GM18867 (cell line): ENCODE measurements around the gene PRR35.

Experiments
- ATAC-seq: cut with Tn5 transposase; IDR thresholded peaks from one replicate; pipeline ENCODE4 v1.9.1; 2021; ENCODE audit warnings: mild to moderate bottlenecking, moderate library complexity; ENCODE audit not compliant: unreplicated experiment

The PRR35 gene

GRCh38 chr16:561957-562938, 2.1 kb downstream of the PRR35 start:
- no peak for ATAC-seq

- no peak for ATAC-seq
Observed at GRCh38 chr16:563072-563644, 3.0 kb downstream of the PRR35 start.

- no peak for ATAC-seq
Observed at GRCh38 chr16:564690-565418, 4.7 kb downstream of the PRR35 start.

- no peak for ATAC-seq
Observed at GRCh38 chr16:565419-566330, 5.5 kb downstream of the PRR35 start.

GRCh38 chr16:566475-567372, 6.5 kb downstream of the PRR35 start, which contains the start of gene NHLRC4:
TSS of gene NHLRC4 (plus strand) at chr16:567005. CDS start at chr16:568048, 1,043 bp downstream.
- ATAC-seq = peak; percentile 43

- no peak for ATAC-seq
Observed at GRCh38 chr16:567373-568256, 7.4 kb downstream of the PRR35 start.

GRCh38 chr16:568401-569258, 8.4 kb downstream of the PRR35 start:
- no peak for ATAC-seq

- peak; percentile 54 for ATAC-seq
Observed at GRCh38 chr16:569445-570254, 9.5 kb downstream of the PRR35 start, which contains the start of gene PIGQ. TSS of gene PIGQ (plus strand) at chr16:569968. CDS start at chr16:574075, 4,107 bp downstream.

- no peak for ATAC-seq
Observed at GRCh38 chr16:572865-573650, 12.9 kb downstream of the PRR35 start.

- ATAC-seq = no peak
Observed at GRCh38 chr16:574021-574760, 14.0 kb downstream of the PRR35 start.

GRCh38 chr16:575354-576196, 15.4 kb downstream of the PRR35 start:
- ATAC-seq = no peak

GRCh38 chr16:576197-576822, 16.1 kb downstream of the PRR35 start:
- ATAC-seq = no peak

GRCh38 chr16:576823-577201, 16.6 kb downstream of the PRR35 start:
- ATAC-seq = no peak

GRCh38 chr16:577796-578195, 17.6 kb downstream of the PRR35 start:
- no peak for ATAC-seq
